ENCODE measurements around the gene MSLN.

MSLN gene

DNA sequence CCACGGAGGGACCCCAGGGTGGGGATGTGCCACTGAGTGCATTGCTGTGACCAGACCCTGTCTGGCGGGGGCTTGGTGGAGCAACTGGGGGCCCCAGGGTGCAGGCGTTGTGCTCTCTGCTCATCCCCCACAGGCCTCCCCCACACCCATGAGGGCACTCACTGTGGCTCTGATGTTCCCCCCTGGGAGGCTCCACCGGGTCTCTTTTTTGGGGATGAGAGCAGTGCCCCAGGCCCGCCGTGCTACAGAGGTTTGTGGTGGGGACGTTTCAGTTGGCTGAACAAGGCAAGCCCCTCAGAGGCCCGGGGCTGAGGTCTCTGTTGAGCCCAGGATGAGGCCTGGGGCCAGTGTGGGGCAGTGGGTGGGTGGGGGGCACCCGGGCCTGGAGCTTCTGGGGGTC, 36.8 kb upstream of the MSLN start:
- DNase-seq, result no peak

DNA sequence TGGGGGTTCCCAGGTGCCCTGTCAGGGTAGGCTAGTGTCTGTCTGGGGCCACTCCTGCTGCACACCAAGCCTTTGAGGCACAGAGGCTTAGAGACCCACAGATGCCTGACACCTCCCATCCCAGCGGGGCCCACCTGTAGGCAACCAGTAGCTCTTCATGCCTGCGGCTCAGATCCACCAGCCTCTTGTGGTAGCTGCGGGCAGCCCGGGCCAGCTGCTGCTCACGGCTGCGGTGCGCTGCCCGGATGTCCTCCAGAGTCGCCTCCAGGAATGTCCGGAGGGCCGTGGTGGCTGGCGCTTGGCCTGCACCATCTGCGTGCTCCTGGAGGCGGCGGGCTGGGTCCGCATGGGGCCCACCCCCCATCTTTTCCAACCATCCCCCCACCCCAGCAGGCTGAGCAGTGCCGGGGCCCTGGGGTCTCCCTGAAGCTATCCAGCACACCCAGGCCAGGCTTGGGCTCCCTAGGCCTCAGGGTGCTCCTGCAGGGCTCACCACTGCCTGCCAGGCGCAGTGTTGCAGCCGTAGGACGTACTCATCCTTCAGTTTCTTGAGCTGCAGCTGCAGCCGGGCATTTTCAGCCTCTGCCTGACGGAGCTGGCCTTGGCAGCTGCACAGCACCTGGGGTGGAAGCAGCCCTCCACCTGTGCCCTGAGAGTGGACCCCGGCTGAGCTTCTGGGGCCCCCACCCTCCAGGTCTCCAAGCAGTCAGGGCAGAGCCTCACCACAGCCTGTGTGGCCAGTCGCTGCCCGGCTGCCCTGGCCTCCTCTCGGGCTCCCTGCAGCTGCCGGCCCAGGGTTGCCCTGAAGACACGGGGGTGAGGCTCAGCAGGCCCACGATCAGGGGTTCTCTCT, 36.1 kb upstream of the MSLN start:
- DNase-seq, result no peak

DNA sequence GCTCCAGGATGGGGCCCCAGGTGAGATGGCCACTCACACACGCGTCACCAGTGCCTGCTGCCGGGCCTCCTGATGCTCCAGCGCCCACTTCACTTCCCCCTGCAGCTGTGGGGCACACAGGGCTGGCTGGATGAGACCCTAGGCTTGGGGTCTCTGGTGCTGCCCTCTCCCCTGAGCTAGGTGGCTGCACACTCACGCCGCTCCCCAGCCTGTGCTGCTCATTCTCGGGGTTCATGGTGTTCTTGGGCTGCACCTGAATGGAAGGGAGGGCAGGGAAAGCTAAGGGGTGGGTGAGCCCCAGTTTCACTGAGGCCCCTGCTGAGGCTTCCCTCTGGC, 35.5 kb upstream of the MSLN start:
- no peak for DNase-seq

DNA sequence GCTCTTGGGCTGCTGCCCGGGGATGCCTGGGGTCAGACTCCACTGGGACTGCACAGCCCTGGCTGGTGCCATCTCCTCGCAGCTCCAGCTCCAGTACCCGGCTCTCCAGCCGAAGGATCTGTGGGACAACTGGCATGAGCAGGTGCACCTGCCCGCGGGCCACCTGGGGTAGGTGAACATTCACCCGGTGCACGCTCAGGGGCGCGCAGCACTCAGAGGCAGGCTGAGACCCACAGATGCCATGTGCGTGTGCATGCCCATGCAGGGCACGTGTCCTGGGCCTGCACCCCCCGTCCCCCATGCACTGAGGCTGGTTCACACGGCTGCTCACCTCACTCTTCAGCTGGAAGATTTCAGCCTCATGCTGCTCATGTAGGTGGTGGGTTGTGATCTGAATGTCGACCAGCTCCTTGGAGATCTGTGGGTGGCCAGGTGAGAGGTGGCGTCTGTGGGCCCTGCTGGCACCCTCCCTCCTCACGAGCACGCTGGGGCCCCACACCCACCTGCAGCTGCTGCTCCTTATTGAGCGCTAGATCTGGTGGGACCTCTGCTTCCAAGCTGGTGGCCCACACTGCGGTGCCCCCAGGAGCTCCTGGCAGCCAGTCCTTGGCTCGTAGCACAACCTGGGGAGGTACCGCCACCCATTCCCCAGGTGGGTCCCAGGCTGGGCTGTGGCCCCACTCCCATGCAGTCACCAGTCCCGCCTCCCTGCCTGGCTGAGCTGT, 34.9 kb upstream of the MSLN start:
- no peak for DNase-seq

DNA sequence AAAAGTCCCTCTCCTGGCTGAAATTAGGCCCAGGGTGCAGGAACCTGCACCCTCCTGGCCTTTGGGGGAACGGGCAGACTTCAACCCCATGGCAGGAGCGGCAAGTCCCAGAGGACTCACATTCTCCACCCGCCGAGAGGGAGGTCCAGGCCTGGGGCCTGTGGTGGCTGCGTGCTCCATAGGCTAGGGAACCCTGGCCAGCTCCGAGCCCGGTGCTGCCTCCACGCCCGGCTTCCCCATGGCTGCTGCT, 34.4 kb upstream of the MSLN start:
- DNase-seq, result no peak

- DNase-seq, result peak; percentile 33
These were observed 33.9 kb upstream of the MSLN start, which contains the start of the genes CCDC78 and HAGHL for GRCh38 chr16:726438-727290. Gene CCDC78 (minus strand): TSS chr16:726443. CDS start chr16:726367, 76 bp downstream. Gene HAGHL (plus strand): TSS chr16:727106. CDS start chr16:727510, 404 bp downstream.

DNA sequence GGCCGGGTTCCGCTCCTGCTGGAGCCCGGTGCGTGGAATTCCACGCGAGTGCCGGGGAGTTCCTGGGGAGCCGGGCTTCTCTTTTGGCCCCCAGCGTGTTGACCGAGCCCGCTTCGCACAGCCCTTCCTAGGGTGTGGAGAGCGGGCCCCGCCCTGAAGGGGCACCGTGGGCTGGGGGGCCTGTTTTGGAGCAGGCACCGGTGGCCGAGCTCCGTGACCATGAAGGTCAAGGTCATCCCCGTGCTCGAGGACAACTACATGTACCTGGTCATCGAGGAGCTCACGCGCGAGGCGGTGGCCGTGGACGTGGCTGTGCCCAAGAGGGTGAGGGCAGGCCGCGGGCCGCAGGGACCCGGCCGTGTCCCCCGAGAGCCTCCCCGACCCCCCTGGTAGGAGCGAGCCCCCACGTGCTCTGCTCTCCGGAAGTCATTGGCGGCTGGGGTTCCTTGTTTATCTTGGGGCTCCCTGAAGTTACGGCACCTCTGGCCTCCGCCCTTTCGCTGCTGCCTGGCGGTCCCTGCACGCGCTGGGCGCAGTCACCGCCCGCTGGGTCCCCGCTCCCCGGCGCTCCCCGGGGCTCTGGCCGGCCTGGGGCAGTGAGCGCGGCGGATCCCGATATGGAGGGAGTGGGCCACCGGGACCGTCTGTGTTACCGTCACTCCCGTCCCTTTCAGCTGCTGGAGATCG, 33.1 kb upstream of the MSLN start:
- DNase-seq, result no peak

DNA sequence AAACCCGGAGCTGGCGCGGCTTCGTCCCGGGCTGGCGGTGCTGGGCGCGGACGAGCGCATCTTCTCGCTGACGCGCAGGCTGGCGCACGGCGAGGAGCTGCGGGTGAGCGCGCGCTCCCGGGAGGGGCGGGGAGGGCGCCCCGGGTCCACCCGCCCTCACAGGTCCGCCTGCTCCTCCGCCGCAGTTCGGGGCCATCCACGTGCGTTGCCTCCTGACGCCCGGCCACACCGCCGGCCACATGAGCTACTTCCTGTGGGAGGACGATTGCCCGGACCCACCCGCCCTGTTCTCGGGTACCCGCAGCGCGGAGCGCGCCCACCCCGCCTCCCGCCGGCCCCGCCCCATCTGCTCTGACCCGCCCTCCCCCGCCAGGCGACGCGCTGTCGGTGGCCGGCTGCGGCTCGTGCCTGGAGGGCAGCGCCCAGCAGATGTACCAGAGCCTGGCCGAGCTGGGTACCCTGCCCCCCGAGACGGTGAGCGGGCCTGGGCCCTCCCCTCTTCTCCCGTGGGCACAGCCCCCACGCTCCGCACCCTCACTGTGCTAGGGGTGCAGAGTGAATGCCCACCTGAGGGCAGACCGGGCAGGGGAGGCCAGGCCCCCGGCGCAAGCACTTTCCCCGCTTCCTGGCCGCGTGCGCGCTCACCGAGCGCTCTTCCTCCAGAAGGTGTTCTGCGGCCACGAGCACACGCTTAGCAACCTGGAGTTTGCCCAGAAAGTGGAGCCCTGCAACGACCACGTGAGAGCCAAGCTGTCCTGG, 32.2 kb upstream of the MSLN start:
- peak; percentile 70 for DNase-seq

DNA sequence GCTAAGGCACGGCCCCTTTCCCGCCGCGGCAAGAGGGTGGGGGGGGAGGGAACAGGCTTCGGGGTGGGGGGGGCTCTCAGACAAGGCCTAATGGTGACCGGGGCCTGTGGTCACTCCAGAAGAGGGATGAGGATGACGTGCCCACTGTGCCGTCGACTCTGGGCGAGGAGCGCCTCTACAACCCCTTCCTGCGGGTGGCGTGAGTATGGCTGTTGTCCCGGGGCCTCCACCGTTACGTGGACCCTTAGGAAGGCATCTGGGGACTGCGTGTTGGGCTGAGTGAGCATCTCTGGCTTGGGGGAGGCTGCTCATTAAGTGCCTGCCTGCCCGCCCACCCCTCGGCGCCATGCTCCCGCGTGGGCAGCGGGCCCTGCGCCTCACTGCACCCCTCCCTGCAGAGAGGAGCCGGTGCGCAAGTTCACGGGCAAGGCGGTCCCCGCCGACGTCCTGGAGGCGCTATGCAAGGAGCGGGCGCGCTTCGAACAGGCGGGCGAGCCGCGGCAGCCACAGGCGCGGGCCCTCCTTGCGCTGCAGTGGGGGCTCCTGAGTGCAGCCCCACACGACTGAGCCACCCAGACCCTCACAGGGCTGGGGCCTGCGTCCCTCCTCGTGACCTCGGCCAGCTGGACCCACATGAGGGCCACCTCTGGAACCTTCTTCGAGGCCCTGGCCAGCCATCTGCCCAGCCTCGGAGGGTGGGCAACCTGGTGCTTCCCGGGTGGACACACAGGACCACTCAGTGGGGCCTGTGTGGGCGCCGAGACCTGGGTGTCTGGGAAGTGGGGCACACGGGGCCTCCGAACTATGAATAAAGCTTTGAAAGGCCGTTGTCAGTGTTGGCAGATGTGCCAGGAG, 31.4 kb upstream of the MSLN start:
- DNase-seq, result no peak

- no peak for DNase-seq
These were observed 30.5 kb upstream of the MSLN start for GRCh38 chr16:729768-730665.

- DNase-seq, result no peak
These were observed 29.6 kb upstream of the MSLN start for GRCh38 chr16:730666-731509.

DNA sequence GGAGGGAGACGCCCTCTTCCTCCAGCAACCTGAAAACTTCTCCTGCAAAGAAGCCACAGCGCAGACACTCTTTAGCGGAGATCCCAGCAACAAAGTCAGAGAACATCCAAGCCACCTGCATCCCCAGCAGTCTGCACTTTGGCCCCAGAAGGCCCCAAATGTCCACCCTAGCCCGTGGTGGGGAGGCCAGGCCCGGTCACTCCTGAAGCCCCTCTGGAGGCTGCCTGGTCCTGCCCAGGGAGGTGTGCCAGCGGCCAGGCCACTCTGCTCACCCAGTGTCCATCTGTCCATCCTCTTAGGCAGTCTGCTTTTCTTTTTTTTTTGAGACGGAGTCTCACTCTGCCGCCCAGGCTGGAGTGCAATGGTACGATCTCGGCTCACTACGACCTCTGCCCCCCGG, 28.2 kb upstream of the MSLN start:
- no peak for DNase-seq

- DNase-seq, result no peak
These were observed 27.6 kb upstream of the MSLN start for GRCh38 chr16:732936-733335.

- DNase-seq, result no peak
These were observed 26.9 kb upstream of the MSLN start for GRCh38 chr16:733382-734207.

- no peak for DNase-seq
These were observed 26.1 kb upstream of the MSLN start for GRCh38 chr16:734208-734980.

- no peak for DNase-seq
These were observed 25.3 kb upstream of the MSLN start for GRCh38 chr16:734981-735881.
